Smooth muscle cell (in vitro differentiated cells): ENCODE measurements around the gene GATA1. TPM values are rescaled to one million over a fixed set of nuclear protein-coding genes. Genes with fewer than 3 reads are reported as not detected.

Experiments used
- DNase-seq: peaks from one replicate; lab custom pipeline; 2025; ENCODE audit not compliant: unreplicated experiment; lab: John Stamatoyannopoulos, UW
- H2AFZ ChIP-seq: fragments of 200-600 bp; sonication (generic); 2 replicates; pipeline ENCODE4 v1.6.0; 2016; ENCODE audit warnings: antibody characterized with exemption, low read depth, mild to moderate bottlenecking
- H3F3A ChIP-seq: fragments of 200-600 bp; sonication (generic); 2 replicates; pipeline ENCODE4 v1.6.0; 2017; ENCODE audit warnings: antibody characterized with exemption, low read depth
- H3K27ac ChIP-seq: fragments of 200-600 bp; sonication (generic); 2 replicates; pipeline ENCODE4 v1.5.1; 2016; ENCODE audit warnings: low read depth, mild to moderate bottlenecking
- H3K27me3 ChIP-seq: fragments of 200-600 bp; sonication (generic); 2 replicates; pipeline ENCODE4 v1.6.1; 2016; ENCODE audit warnings: low read depth, mild to moderate bottlenecking
- H3K36me3 ChIP-seq: fragments of 200-600 bp; sonication (generic); 2 replicates; pipeline ENCODE4 v1.5.1; 2016; ENCODE audit warnings: low read depth
- H3K4me1 ChIP-seq: fragments of 200-600 bp; sonication (generic); 2 replicates; pipeline ENCODE4 v1.5.1; 2016; ENCODE audit warnings: low read depth
- H3K4me2 ChIP-seq: fragments of 200-600 bp; sonication (generic); 2 replicates; pipeline ENCODE4 v1.6.0; 2016; ENCODE audit warnings: mild to moderate bottlenecking
- H3K4me3 ChIP-seq: fragments of 200-600 bp; sonication (generic); 2 replicates; pipeline ENCODE4 v1.5.1; 2016; ENCODE audit warnings: mild to moderate bottlenecking
- H3K79me2 ChIP-seq: fragments of 200-600 bp; sonication (generic); 2 replicates; pipeline ENCODE4 v1.6.0; 2016; ENCODE audit warnings: low read depth, mild to moderate bottlenecking
- H3K9ac ChIP-seq: fragments of 200-600 bp; sonication (generic); 2 replicates; pipeline ENCODE4 v1.6.0; 2016; ENCODE audit warnings: low read depth
- H3K9me3 ChIP-seq: fragments of 200-600 bp; sonication (generic); replicated peaks from 2 replicates; pipeline ENCODE4 v1.5.1; 2016; ENCODE audit warnings: low read depth
- H4K20me1 ChIP-seq: fragments of 200-600 bp; sonication (generic); 2 replicates; pipeline ENCODE4 v1.6.0; 2016; ENCODE audit warnings: low read depth
- CTCF ChIP-seq: fragments of 200-600 bp; sonication (generic); IDR thresholded peaks from 2 replicates; pipeline ENCODE4 v1.5.1; 2017; ENCODE audit warnings: borderline replicate concordance, mild to moderate bottlenecking, antibody characterized with exemption; ENCODE audit not compliant: insufficient read depth, poor library complexity, severe bottlenecking
- WGBS: methylation state at CpG from one replicate; pipeline ENCODE4 v1.1.7; 2016; ENCODE audit warnings: low lambda C conversion rate; 5-methylcytosine and 5-hydroxymethylcytosine counted together
- polyA plus RNA-seq: library from polyadenylated mRNA; unstranded; fragments of >200 nt; fragmentation: Nextera tagmentation; extraction: Ambion mirVana; gene quantifications from 2 replicates; pipeline ENCODE4 v1.2.1, GENCODE V29; 2016
- total RNA-seq: library from RNA; depleted of rRNA; stranded (reverse); fragments of >200 nt; gene quantifications from 2 replicates; pipeline ENCODE4 v1.2.3, GENCODE V29; 2014

GATA1 gene
- total and polyA plus RNA-seq, 2 experiments from 2014 or later, result not detected

GRCh38 chrX:48741834-48742233 lies 44.6 kb upstream of the GATA1 start:
- Histone ChIP-seq H4K20me1 (no peaks in the 10 kb centered on the region), H3K27me3 (no peaks in the 10 kb centered on the region), H3K36me3 (no peaks in the 10 kb centered on the region), H3F3A (no peaks in the 10 kb centered on the region), H3K27ac (no peak overlapping the region), H3K9me3 (no peaks in the 10 kb centered on the region), H3K4me1 (no peaks in the 10 kb centered on the region), H3K9ac (no peak overlapping the region), H3K79me2 (no peaks in the 10 kb centered on the region), H2AFZ (no peak overlapping the region), H3K4me2 (no peak overlapping the region), H3K4me3 (no peak overlapping the region)
- TF ChIP-seq CTCF, result no peak
- DNase-seq, result no peak
- 91% methylated on average over 8 of the region's 8 CpGs for WGBS

GRCh38 chrX:48745222-48745621 lies 41.2 kb upstream of the GATA1 start:
- no peaks in the 10 kb centered on the region for H3K79me2 ChIP-seq
- no peaks in the 10 kb centered on the region for H4K20me1 ChIP-seq
- H3K27me3 ChIP-seq, result no peaks in the 10 kb centered on the region
- no peaks in the 10 kb centered on the region for H3K4me1 ChIP-seq
- H3F3A ChIP-seq, result no peaks in the 10 kb centered on the region
- no peak for TF ChIP-seq CTCF
- no peaks in the 10 kb centered on the region for H3K36me3 ChIP-seq
- H2AFZ ChIP-seq, result no peak overlapping the region
- H3K4me3 ChIP-seq, result no peak overlapping the region
- no peak for DNase-seq
- no peak overlapping the region for H3K9ac ChIP-seq
- WGBS, result 80% methylated on average over 4 of the region's 4 CpGs
- H3K9me3 ChIP-seq, result no peaks in the 10 kb centered on the region
- no peak overlapping the region for H3K27ac ChIP-seq
- no peak overlapping the region for H3K4me2 ChIP-seq

- H3K79me2 ChIP-seq, result no peaks in the 10 kb centered on the region
- H3K4me1 ChIP-seq, result no peaks in the 10 kb centered on the region
- H3K27ac ChIP-seq, result no peak overlapping the region
- no peaks in the 10 kb centered on the region for H3F3A ChIP-seq
- no peak overlapping the region for H3K9ac ChIP-seq
- no peak for TF ChIP-seq CTCF
- no peak for DNase-seq
- no peaks in the 10 kb centered on the region for H3K27me3 ChIP-seq
- no peak overlapping the region for H3K4me3 ChIP-seq
- no peak overlapping the region for H2AFZ ChIP-seq
- no peaks in the 10 kb centered on the region for H3K36me3 ChIP-seq
- H3K4me2 ChIP-seq, result no peak overlapping the region
- 78% methylated on average over 8 of the region's 8 CpGs for WGBS
- no peaks in the 10 kb centered on the region for H3K9me3 ChIP-seq
- H4K20me1 ChIP-seq, result no peaks in the 10 kb centered on the region
Measured at GRCh38 chrX:48747415-48748016, 38.9 kb upstream of the GATA1 start.

- Histone ChIP-seq H3K27ac (no peak overlapping the region), H3K4me3 (no peak overlapping the region), H3K4me1 (no peaks in the 10 kb centered on the region), H4K20me1 (no peaks in the 10 kb centered on the region), H3K79me2 (no peaks in the 10 kb centered on the region), H3K4me2 (no peak overlapping the region), H3K9ac (no peak overlapping the region), H2AFZ (no peak overlapping the region), H3K36me3 (no peaks in the 10 kb centered on the region), H3K27me3 (no peaks in the 10 kb centered on the region), H3F3A (no peaks in the 10 kb centered on the region), H3K9me3 (no peaks in the 10 kb centered on the region)
- no peak for TF ChIP-seq CTCF
- 83% methylated on average over 5 of the region's 5 CpGs for WGBS
- no peak for DNase-seq
Measured at GRCh38 chrX:48749182-48749581, 37.2 kb upstream of the GATA1 start.
